ENCODE results near the gene SEMA7A.

The SEMA7A gene

GRCh38 chr15:74432271-74432967 lies 1.3 kb downstream of the SEMA7A start:
- DNase-seq (ENCODE audit: insufficient read length, low spot score) (no peak), FAIRE-seq (peak; percentile 44)

- DNase-seq (ENCODE audit: insufficient read length, low spot score) (no peak), FAIRE-seq (no peak)
These were observed 2.1 kb downstream of the SEMA7A start for GRCh38 chr15:74431645-74432044.

DNA sequence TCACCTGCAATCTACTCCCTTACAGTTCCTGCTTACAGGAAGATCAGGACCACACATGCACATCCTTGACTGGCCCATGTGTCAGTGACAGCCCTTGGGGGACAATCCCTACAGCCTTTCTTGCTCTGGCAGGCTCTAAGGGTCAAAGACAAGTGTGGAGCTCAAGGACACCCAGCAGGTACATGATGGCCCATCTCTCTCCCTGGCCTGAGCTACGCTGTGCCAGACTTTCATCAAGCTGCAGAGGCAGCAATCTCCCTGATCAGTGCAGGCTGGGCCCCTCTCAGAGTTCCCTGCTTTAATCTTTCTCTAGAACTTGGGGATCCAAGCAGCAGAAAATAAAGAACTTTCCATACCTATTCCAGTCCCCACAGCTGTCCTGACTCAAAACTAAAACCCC lies 2.6 kb downstream of the SEMA7A start:
- DNase-seq (ENCODE audit: insufficient read length, low spot score) (no peak), FAIRE-seq (peak; percentile 21)

GRCh38 chr15:74430510-74430951 lies 3.2 kb downstream of the SEMA7A start:
- no peak for DNase-seq (ENCODE audit: insufficient read length, low spot score)
- no peak for FAIRE-seq

GRCh38 chr15:74429781-74430400 lies 3.9 kb downstream of the SEMA7A start:
- DNase-seq (ENCODE audit: insufficient read length, low spot score) (no peak), FAIRE-seq (no peak)

- FAIRE-seq, result no peak
- DNase-seq (ENCODE audit: insufficient read length, low spot score), result no peak
These were observed 4.6 kb downstream of the SEMA7A start for GRCh38 chr15:74428970-74429780.

GRCh38 chr15:74428442-74428787 lies 5.3 kb downstream of the SEMA7A start:
- peak; percentile 47 for FAIRE-seq

GRCh38 chr15:74427607-74428441 lies 5.9 kb downstream of the SEMA7A start:
- DNase-seq (ENCODE audit: insufficient read length, low spot score), result no peak
- FAIRE-seq, result no peak

More at GRCh38 chr15:74428442-74428787, 5.3 kb downstream of the SEMA7A start:
- DNase-seq (ENCODE audit: insufficient read length, low spot score), result peak; percentile 46

DNA sequence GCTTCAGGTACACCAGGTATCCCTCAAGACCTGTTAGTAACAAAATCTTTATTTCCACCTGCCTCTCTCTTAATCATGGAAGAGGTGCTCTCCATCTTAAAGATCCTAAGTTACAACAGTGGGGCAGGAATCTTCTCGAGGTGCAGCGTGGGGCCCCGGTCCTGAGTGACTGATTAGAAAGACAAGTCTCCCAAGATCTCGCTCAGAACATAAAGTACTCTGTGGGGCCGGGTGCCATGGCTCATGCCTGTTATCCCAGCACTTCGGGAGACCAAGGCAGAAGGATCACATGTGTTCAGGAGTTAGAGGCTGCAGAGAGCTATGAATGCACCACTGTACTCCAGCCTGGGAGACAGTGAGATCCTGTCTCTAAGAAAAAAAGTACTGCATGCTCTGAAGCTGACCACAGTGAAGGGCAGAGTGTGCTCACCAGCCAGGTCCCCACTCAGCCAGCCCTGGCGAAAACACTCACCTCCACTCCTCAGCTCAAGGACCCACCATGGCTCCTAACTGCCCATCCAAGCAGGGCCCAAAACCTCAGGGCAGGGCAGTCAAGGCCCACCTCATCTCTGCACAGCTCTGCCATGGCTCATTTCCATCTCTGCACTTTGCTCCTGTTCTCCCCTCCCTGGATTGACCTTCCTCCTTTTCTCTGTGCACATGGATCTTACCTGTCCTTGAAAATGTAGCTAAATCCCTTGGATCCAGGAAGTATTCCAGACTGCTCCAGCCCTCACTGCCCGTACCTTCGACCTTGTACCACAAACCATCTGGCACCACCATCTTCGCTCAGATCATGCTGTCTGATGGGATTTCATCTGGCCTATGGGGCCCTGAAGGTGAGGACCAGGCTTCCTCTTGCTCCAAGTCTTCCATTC lies 7.1 kb downstream of the SEMA7A start:
- no peak for FAIRE-seq
- no peak for DNase-seq (ENCODE audit: insufficient read length, low spot score)

- DNase-seq (ENCODE audit: insufficient read length, low spot score) (no peak), FAIRE-seq (no peak)
These were observed 8.1 kb downstream of the SEMA7A start for GRCh38 chr15:74425630-74426029.

DNA sequence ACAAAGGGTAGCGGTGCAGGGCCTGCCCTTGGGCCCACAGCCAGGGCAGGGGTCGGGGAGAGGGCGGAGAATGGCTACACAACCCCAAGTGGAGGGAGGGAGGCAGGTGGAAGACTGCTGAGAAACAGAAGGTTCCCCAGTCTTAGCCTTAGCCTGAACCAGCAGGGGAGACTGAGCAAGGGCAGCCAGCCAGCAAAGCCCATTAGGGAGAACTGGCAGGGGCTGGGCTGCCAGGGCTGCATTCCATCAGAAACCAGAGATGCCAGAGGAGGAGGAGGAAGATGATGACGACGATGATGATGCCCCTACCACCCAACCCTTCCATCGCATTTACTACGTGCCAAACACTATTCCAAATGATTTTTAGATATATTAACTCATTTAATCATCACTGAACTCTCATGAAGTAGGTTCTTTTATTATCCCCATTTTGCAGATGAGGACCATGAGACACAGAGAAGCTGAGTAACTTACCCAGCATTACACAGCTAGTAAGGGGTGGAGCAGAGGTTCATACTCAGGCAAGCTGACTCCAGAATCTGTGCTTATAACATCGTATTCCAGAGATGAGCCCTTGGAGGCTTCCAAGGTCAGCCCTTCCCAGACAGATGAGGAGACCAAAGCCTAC lies 8.7 kb downstream of the SEMA7A start:
- DNase-seq (ENCODE audit: insufficient read length, low spot score) (no peak), FAIRE-seq (no peak)

GRCh38 chr15:74423431-74424257 lies 10.1 kb downstream of the SEMA7A start:
- DNase-seq (ENCODE audit: insufficient read length, low spot score) (no peak), FAIRE-seq (no peak)

DNA sequence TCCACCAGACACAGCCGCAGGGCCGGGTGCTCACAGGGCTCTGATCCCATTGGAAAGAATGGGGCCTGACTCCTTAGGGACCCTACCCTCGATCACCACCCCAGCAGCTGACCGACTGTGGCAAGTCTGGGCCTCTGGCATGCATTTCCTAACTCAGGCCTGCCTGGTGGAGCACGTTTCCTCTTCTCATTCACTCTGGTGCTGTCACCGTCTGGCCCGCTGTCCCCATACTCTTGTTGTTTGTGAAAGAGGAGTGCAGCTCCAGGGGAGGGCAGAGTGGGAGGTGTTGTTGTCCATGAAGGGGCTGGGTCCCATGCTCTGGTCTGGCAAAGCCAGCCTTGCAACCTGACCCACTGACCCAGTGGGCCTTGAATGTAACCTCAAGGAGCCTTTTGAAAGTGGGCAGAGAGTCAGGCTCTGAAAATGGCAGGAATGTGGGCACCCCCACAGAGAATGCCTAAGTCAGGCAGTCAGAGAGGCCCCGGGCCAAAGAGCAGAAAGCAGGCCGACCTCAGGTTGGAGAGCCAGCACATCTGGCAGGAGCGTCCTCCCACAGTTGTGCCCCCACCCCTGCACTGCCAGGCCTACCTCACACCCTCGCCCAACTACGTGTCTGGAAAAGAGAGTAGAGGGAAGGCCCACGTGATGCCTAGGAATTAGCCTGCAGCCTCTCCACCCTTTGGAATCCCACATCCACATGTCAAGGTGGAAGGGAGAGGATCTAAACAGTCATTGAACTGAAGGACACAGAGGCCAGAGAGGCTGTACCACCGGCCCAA lies 10.9 kb downstream of the SEMA7A start:
- peak; percentile 21 for FAIRE-seq
- no peak for DNase-seq (ENCODE audit: insufficient read length, low spot score)

GRCh38 chr15:74422265-74422651 lies 11.5 kb downstream of the SEMA7A start:
- DNase-seq (ENCODE audit: insufficient read length, low spot score) (no peak), FAIRE-seq (no peak)

GRCh38 chr15:74421302-74422245 lies 12.2 kb downstream of the SEMA7A start:
- DNase-seq (ENCODE audit: insufficient read length, low spot score), result no peak
- no peak for FAIRE-seq

DNA sequence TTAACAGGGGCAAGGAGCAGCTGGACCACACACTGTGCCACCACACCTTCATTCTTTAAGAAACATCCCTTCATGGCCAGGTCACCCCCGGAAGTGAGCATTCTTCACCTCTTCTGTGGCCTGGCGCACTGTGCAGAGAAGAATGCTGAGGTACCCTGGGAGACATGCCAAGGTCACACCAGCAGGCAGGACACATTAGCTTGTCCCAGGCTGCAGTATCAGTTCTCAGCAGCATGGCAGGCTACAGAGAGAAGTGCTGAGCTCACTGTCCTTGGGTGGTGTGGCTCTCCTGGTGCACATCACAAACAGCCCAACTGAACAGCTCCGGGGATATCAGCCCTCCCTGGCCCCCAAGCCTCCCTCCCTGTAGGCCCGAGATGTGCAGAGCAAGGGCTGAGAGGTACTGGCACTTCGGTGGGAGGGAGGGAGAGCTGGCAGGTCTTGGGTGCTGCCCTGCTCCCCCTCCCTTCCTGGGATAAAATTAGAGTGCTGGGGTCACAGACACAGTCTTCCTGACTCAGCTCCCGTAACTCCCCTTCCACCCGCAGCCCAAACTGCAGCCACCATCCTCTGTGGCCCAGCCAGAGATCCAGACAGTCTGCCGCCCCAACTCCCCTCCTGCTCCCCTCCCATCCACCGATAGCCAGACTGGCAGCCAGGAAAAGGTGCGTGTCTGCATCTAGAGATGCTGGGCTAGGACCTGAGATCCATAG lies 13.4 kb downstream of the SEMA7A start:
- DNase-seq (ENCODE audit: insufficient read length, low spot score) (no peak), FAIRE-seq (peak; percentile 53)
